HG02763 (cell line): ENCODE results near the gene RELL2.

Source experiments
- ATAC-seq: cut with Tn5 transposase; IDR thresholded peaks from one replicate; pipeline ENCODE4 v1.9.1; 2021; ENCODE audit warnings: mild to moderate bottlenecking, moderate library complexity; ENCODE audit not compliant: unreplicated experiment

The RELL2 gene

DNA sequence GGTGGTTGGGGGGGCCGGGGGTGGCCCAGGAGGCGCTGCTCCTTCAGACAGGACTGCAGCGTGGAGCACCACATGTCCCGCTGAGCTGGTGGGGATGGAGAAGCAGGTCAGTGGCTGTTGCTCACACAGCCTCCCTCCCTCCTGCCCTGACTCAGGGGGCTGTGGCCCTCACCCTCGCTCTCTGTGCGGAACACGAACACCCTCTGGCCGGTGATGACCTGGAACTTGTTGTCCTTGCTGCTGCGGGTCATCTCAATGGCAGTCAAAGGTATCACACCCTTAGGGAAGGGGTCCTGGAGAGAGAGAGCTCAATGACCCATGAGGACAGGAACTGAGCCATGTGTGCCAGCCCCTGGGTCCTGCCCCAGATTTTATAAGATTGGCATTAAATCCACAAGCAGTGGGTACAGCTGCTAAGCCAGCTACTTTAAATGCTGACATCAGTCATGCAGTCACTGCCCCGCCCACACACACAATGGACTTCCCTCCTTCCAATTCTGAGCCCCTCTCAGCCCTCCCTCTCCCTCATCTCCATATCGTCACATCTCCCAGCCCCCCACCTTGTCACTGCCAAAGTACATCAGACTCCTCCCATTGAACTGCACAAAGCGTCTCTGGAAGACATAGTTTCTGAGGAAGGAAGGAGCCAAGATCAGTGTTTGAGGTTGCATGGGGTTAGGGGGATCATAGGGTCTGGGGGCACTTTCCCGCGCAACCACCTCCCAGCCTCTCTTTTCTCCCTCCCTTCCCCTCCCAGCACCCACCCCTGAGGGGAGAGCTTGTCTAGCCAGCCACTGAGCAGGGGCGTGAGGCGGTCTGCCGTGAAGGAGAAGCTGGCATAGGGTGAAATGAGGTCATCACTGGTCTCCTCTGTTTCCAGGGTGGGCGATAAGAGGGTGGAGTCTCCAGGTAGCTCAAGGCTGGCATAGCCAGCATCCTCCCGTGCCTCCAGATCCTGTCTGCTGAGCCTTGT lies 36.3 kb downstream of the RELL2 start:
- ATAC-seq = no peak

DNA sequence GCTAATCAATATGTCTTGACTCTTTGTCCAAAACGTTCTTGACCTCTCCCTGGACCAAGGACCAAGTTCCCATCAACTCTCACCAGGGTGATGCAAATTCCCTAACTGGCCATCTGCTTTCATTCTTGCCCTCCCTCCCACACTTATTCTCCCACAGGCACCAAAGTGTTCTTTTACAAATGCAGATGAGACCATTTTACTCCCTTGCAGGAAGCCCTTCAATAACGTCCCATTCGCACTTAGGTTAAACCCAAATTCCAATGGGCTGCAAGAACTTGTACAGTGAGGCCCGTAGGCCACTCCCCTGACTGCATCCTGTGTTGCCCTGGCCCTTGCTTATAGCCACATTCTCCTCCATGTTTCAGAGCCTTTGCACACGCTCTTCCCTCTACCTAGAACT lies 38.0 kb downstream of the RELL2 start:
- no peak for ATAC-seq

GRCh38 chr5:141675672-141676071 lies 38.9 kb downstream of the RELL2 start:
- ATAC-seq = no peak

- ATAC-seq = no peak
These were observed 40.6 kb downstream of the RELL2 start for GRCh38 chr5:141677415-141677814.

- no peak for ATAC-seq
These were observed 43.4 kb downstream of the RELL2 start for GRCh38 chr5:141680178-141680577.

DNA sequence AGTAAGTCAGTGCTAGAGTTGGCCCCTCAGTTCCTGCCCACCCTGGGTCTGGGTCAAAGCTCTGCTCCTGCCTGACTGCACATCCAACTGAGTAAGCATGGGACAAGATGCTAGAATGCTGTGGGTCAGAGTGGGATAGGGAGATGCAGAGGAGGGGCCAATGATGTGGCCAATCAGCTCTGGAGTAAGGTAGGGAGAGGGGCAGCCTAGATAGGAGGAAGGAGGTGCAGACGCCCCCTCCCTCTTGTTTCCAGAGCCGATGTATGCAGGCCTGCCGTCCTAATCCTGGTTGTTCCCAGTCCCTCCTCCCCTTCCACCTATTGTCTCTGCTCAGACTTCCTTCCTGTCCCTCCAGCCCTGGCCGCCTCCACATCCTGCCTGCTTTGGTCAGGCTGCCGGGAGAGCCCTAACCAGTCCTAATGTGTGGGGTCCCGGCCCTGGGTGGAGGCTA lies 44.0 kb downstream of the RELL2 start:
- ATAC-seq = no peak

DNA sequence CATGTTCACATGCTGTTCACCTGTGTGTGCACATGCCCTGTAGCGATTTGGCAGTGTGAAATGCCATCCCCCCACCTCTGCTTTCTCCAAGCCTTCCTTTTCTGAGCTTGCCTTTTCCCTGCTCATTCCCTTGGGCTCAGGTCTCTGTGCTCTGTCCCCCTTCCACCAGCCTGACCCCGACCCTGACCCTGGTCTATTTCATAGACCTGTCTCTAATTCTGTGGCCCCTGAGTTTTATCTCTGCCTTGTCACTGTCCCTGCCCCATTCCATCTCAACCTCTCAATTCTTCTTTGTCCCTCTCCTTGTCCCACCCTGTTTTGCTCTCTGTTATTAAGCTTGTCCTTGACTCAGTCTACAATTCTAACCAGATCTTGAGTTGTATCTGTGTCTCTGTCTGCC lies 44.5 kb downstream of the RELL2 start:
- no peak for ATAC-seq

- no peak for ATAC-seq
These were observed 45.2 kb downstream of the RELL2 start, which contains the start of gene ARAP3 for GRCh38 chr5:141681695-141682641. TSS of gene ARAP3 (minus strand) at chr5:141682230. CDS start at chr5:141680486, 1,744 bp downstream.

DNA sequence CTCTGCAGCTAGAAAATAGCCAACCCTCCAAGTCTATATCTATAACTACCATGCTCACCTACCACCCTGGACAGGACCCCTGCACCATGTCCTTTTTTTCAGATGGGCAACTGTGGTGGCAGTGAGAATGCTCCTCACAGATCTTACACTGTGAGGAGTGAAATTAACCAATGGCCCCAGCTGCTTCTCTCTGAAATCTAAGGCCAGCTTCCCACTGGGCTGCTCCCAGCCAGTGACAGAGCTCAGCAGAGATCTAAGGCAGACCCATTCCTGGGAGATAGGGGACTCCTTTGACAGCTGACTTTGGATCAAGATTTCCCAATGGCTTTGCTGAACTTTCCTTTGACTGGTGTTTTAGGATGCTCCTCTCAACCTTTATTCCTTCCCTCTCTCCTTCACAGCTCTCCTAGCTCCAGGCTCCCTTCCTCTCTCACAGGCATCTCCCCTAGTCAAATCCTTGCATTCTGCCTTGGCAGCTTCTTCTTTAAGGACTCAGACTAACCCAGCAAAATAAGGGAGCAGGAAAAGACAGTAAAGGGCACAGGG lies 46.9 kb downstream of the RELL2 start:
- ATAC-seq = no peak

DNA sequence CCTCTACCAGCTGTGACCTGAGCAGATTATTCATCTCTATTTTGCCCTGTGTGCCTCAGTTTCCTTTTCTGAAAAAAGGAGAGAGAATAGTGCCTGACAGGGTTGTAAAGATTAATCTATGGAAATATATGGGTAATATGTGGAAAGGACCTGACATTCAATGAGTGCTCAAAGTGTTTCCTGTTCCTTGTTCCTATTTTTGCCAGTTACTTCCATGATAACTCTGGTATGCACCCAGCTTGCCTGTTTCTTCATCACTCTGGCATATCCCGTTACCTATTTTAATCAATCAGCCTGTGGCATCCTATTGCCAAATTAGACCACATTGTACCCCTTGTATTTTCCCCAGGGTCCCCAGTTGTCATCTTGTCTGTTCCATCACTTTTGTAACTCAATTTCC lies 48.8 kb downstream of the RELL2 start:
- ATAC-seq = no peak

GRCh38 chr5:141686648-141687416 lies 50.0 kb downstream of the RELL2 start:
- no peak for ATAC-seq
